ENCODE data around the gene CHCHD3.
"Not testable (repeated sequence)": the region's sequence is repeated elsewhere in the genome, so short reads cannot be mapped to it uniquely, and the experiment has no call there.

CHCHD3 gene

GRCh38 chr7:132932296-132933071 lies 149.4 kb downstream of the CHCHD3 start:
- H3K36me3 ChIP-seq (ENCODE audit: insufficient read depth), result no peaks in the 10 kb centered on the region
- no peak overlapping the region for H3K27ac ChIP-seq
- no peaks in the 10 kb centered on the region for H3K4me1 ChIP-seq (ENCODE audit: low read depth, poor library complexity, severe bottlenecking)
- no peak overlapping the region for H2AFZ ChIP-seq (ENCODE audit: low read depth)
- H3K9ac ChIP-seq, result no peak overlapping the region
- no peak overlapping the region for H3K4me3 ChIP-seq (IDR thresholded peaks at IDR 0.05; ENCODE audit: insufficient read depth, low read depth, low read length)
- H3K4me2 ChIP-seq, result no peak overlapping the region
- H3K27me3 ChIP-seq (ENCODE audit: insufficient read depth, low read depth), result no peaks in the 10 kb centered on the region
- no peaks in the 10 kb centered on the region for H4K20me1 ChIP-seq (ENCODE audit: insufficient read depth)
- TF ChIP-seq CTCF (conservative IDR thresholded peaks at IDR 0.05; ENCODE audit: low read depth, low read length), result no peak
- H3K79me2 ChIP-seq (ENCODE audit: insufficient read depth, low read depth), result no peaks in the 10 kb centered on the region

DNA sequence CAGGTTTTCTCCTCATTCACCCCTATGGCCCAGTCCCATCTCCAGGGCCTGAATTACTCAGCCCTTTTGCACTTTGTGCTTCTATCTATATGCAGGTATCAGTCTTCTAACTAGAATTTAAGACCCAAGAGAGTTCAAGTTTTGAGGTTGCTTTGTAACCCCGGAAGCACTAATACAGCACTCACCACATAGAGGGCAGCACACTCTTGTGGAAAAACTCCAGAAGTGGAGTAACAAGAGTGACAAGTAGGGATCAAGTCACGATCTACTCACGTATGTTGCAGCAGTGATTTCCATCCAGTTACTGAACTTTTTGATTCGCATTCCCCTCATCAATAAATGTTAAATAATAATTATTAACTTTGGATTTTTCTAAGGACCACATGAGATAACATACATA lies 151.0 kb downstream of the CHCHD3 start:
- Histone ChIP-seq H3K36me3 (ENCODE audit: insufficient read depth) (no peaks in the 10 kb centered on the region), H4K20me1 (ENCODE audit: insufficient read depth) (no peaks in the 10 kb centered on the region), H3K4me3 (IDR thresholded peaks at IDR 0.05; ENCODE audit: insufficient read depth, low read depth, low read length) (no peak overlapping the region), H3K27me3 (ENCODE audit: insufficient read depth, low read depth) (no peaks in the 10 kb centered on the region), H3K79me2 (ENCODE audit: insufficient read depth, low read depth) (no peaks in the 10 kb centered on the region), H3K4me2 (no peak overlapping the region), H3K27ac (no peak overlapping the region), H3K9ac (no peak overlapping the region), H3K4me1 (ENCODE audit: low read depth, poor library complexity, severe bottlenecking) (no peaks in the 10 kb centered on the region), H2AFZ (ENCODE audit: low read depth) (no peak overlapping the region)
- TF ChIP-seq CTCF (conservative IDR thresholded peaks at IDR 0.05; ENCODE audit: low read depth, low read length), result no peak; the same call in 1 of the 2 replicates

DNA sequence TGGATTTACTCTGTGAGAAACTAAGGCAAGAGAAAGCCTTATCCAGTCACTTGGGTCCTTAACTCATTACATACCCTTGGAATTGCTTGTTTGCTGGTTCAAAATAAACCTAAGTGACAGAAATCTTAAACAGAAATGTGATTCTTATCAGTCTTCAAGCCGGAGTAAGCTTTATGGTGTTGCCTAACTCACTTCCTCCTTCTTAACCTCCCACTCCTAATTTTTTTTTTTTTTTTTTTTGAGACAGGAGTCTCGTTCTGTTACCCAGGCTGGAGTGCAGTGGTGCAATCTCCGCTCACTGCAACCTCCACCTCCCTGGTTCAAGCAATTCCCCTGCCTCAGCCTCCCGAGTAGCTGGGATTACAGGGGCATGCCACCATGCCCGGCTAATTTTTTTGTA lies 151.9 kb downstream of the CHCHD3 start:
- not testable (repeated sequence) for H3K4me2 ChIP-seq; H3K27me3 ChIP-seq (ENCODE audit: insufficient read depth, low read depth); H2AFZ ChIP-seq (ENCODE audit: low read depth); H3K36me3 ChIP-seq (ENCODE audit: insufficient read depth); H3K9ac ChIP-seq; H4K20me1 ChIP-seq (ENCODE audit: insufficient read depth); H3K4me3 ChIP-seq (IDR thresholded peaks at IDR 0.05; ENCODE audit: insufficient read depth, low read depth, low read length); H3K27ac ChIP-seq; H3K79me2 ChIP-seq (ENCODE audit: insufficient read depth, low read depth); H3K4me1 ChIP-seq (ENCODE audit: low read depth, poor library complexity, severe bottlenecking)

GRCh38 chr7:132919771-132920170 lies 162.1 kb downstream of the CHCHD3 start:
- H4K20me1 ChIP-seq (ENCODE audit: insufficient read depth), result no peaks in the 10 kb centered on the region
- no peak overlapping the region for H2AFZ ChIP-seq (ENCODE audit: low read depth)
- no peaks in the 10 kb centered on the region; the same call in 1 of the 2 replicates for H3K79me2 ChIP-seq (ENCODE audit: insufficient read depth, low read depth)
- no peak overlapping the region for H3K9ac ChIP-seq
- no peaks in the 10 kb centered on the region for H3K4me1 ChIP-seq (ENCODE audit: low read depth, poor library complexity, severe bottlenecking)
- no peak overlapping the region for H3K27ac ChIP-seq
- no peaks in the 10 kb centered on the region for H3K27me3 ChIP-seq (ENCODE audit: insufficient read depth, low read depth)
- no peak overlapping the region for H3K4me2 ChIP-seq
- no peak for TF ChIP-seq CTCF (conservative IDR thresholded peaks at IDR 0.05; ENCODE audit: low read depth, low read length)
- no peaks in the 10 kb centered on the region for H3K36me3 ChIP-seq (ENCODE audit: insufficient read depth)
- H3K4me3 ChIP-seq (IDR thresholded peaks at IDR 0.05; ENCODE audit: insufficient read depth, low read depth, low read length), result no peak overlapping the region

DNA sequence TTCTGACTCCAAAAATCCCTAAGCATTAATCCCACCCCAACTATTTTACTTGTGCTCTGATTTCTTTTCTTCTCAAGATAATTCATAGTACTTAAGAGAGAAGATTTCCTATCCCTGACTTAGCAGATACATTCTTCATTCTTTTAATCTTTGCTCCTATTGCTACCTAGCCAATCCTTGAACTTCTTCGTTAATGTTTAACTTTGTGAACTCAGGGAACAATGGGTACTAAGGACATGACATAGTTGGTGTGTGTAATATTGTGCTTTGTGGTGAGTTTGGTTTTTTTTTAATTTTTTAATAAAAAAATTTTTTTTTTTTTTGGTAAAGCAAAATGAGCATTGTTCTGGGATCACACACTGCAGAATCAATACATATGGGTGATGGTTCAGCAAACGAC lies 166.2 kb downstream of the CHCHD3 start:
- Histone ChIP-seq H3K4me1 (ENCODE audit: low read depth, poor library complexity, severe bottlenecking) (no peaks in the 10 kb centered on the region), H3K27ac (no peak overlapping the region), H2AFZ (ENCODE audit: low read depth) (no peak overlapping the region), H3K9ac (no peak overlapping the region), H3K36me3 (ENCODE audit: insufficient read depth) (no peaks in the 10 kb centered on the region), H3K4me3 (IDR thresholded peaks at IDR 0.05; ENCODE audit: insufficient read depth, low read depth, low read length) (no peak overlapping the region), H3K27me3 (ENCODE audit: insufficient read depth, low read depth) (no peaks in the 10 kb centered on the region), H3K4me2 (no peak overlapping the region), H4K20me1 (ENCODE audit: insufficient read depth) (no peaks in the 10 kb centered on the region), H3K79me2 (ENCODE audit: insufficient read depth, low read depth) (no peaks in the 10 kb centered on the region)
- TF ChIP-seq CTCF (conservative IDR thresholded peaks at IDR 0.05; ENCODE audit: low read depth, low read length), result no peak
